CD4-positive, CD25-positive, alpha-beta regulatory T cell (primary cell): ENCODE results near the gene CACNA1B. TPM values are rescaled to one million over a fixed set of nuclear protein-coding genes. Genes with fewer than 3 reads are reported as not detected.
A peak's percentile ranks its signal among the peaks of the same experiment; 100 is the strongest.

Source experiments
- ATAC-seq, 2 donors: fragments of 150-1000 bp; cut with Tn5 transposase; one replicate each; pipeline ENCODE4 v1.10.0; 2021; ENCODE audit warnings: low read depth in 2 of 2, moderate number of reproducible peaks in 2 of 2, moderate library complexity in 1 of 2
- DNase-seq, 3 donors: peaks; one replicate each; pipeline versions ENCODE4 v3.0.0 to v3.0.0-alpha.2; 2012 to 2022; ENCODE audit warnings: mixed read lengths in 1 of 3
- H3K27ac ChIP-seq: one replicate; pipeline ENCODE4 v1.7.0; 2013; ENCODE audit warnings: mild to moderate bottlenecking, low read length; ENCODE audit not compliant: insufficient read depth, poor library complexity, severe bottlenecking
- H3K27me3 ChIP-seq: one replicate; pipeline ENCODE4 v1.7.0; 2013; ENCODE audit warnings: low read length; ENCODE audit not compliant: control insufficient read depth, insufficient read depth
- H3K36me3 ChIP-seq: one replicate; pipeline ENCODE4 v1.7.0; 2013; ENCODE audit warnings: mild to moderate bottlenecking, low read length, moderate library complexity; ENCODE audit not compliant: control insufficient read depth, insufficient read depth
- H3K4me1 ChIP-seq: 2 replicates; pipeline ENCODE4 v1.7.0; 2013; ENCODE audit warnings: mild to moderate bottlenecking, low read length; ENCODE audit not compliant: insufficient read depth, control insufficient read depth, poor library complexity, severe bottlenecking
- H3K4me3 ChIP-seq: one replicate; pipeline ENCODE4 v1.7.0; 2013; ENCODE audit warnings: low read depth, mild to moderate bottlenecking, low read length, moderate library complexity
- H3K9me3 ChIP-seq, 2 experiments: 1 replicate in 1 of 2; 2 replicates in 1 of 2; pipeline ENCODE4 v1.7.0; 2013; ENCODE audit warnings: low read length in 2 of 2, mild to moderate bottlenecking in 1 of 2, moderate library complexity in 1 of 2; ENCODE audit not compliant: control insufficient read depth in 2 of 2
- H3K27ac Mint-ChIP-seq, 3 donors: one replicate each; pipeline ENCODE4 v1.8.0; 2020 to 2022; ENCODE audit warnings: mild to moderate bottlenecking in 3 of 3, mixed read lengths in 3 of 3, moderate library complexity in 2 of 3
- H3K27me3 Mint-ChIP-seq: one replicate; pipeline ENCODE4 v1.8.0; 2022; ENCODE audit warnings: mild to moderate bottlenecking, mixed read lengths
- H3K36me3 Mint-ChIP-seq: one replicate; pipeline ENCODE4 v1.8.0; 2020; ENCODE audit warnings: mixed read lengths
- H3K4me1 Mint-ChIP-seq, 4 donors: one replicate each; pipeline ENCODE4 v1.8.0; 2020 to 2022; ENCODE audit warnings: mixed read lengths in 4 of 4, mild to moderate bottlenecking in 1 of 4
- H3K4me3 Mint-ChIP-seq, 4 donors: one replicate each; pipeline ENCODE4 v1.8.0; 2020 to 2022; ENCODE audit warnings: mild to moderate bottlenecking in 4 of 4, mixed read lengths in 4 of 4, moderate library complexity in 3 of 4
- H3K9me3 Mint-ChIP-seq, 7 donors: one replicate each; pipeline ENCODE4 v1.8.0; 2020 to 2022; ENCODE audit warnings: mixed read lengths in 7 of 7, mild to moderate bottlenecking in 3 of 7, moderate library complexity in 2 of 7
- polyA plus RNA-seq, 4 donors: library from polyadenylated mRNA; unstranded; fragments of 300-500 nt; fragmentation: Illumina TruSeq; gene quantifications; one replicate each; pipeline ENCODE4 v1.2.3, GENCODE V29; 2021
- total RNA-seq: library from RNA; stranded (reverse); gene quantifications from one replicate; pipeline ENCODE4 v1.2.3, GENCODE V29; 2022

CACNA1B gene
- total and polyA plus RNA-seq, 5 donors from 2014 or later = not detected

- H3K9me3 Mint-ChIP-seq = peaks cover 0 to 6% (median 1%) of the 10 kb centered on the region in 7 donors
- ATAC-seq (no peak), DNase-seq (no peak)
- Histone ChIP-seq H3K4me3 (no peak overlapping the region), H3K27ac (no peak overlapping the region), H3K36me3 (no peaks in the 10 kb centered on the region), H3K27me3 (no peaks in the 10 kb centered on the region), H3K4me1 (no peaks in the 10 kb centered on the region), H3K9me3 (no peaks in the 10 kb centered on the region)
- H3K4me1 Mint-ChIP-seq = peaks cover 0 to 4% (median 0%) of the 10 kb centered on the region in 4 donors
- no peaks in the 10 kb centered on the region for H3K36me3 Mint-ChIP-seq
- H3K27ac Mint-ChIP-seq = no peak overlapping the region
- no peak overlapping the region for H3K4me3 Mint-ChIP-seq
- H3K27me3 Mint-ChIP-seq = peaks cover 30% of the 10 kb centered on the region
These were observed 4.2 kb upstream of the CACNA1B start for GRCh38 chr9:137873408-137873807.

GRCh38 chr9:137873858-137874362 lies 3.7 kb upstream of the CACNA1B start:
- Mint-ChIP-seq H3K27me3 (peaks cover 30% of the 10 kb centered on the region), H3K4me1 (peaks cover 0 to 4% (median 0%) of the 10 kb centered on the region in 4 donors), H3K27ac (no peak overlapping the region), H3K4me3 (no peak overlapping the region), H3K36me3 (no peaks in the 10 kb centered on the region), H3K9me3 (peaks cover 0 to 6% (median 0%) of the 10 kb centered on the region in 7 donors)
- no peaks in the 10 kb centered on the region for H3K4me1 ChIP-seq
- no peak for DNase-seq
- H3K36me3 ChIP-seq = no peaks in the 10 kb centered on the region
- H3K27me3 ChIP-seq = no peaks in the 10 kb centered on the region
- no peaks in the 10 kb centered on the region for H3K9me3 ChIP-seq
- ATAC-seq = no peak
- H3K27ac ChIP-seq = no peak overlapping the region
- no peak overlapping the region for H3K4me3 ChIP-seq

- H3K9me3 ChIP-seq = no peaks in the 10 kb centered on the region
- no peak overlapping the region for H3K27ac ChIP-seq
- Mint-ChIP-seq H3K4me3 (no peak overlapping the region), H3K4me1 (peaks cover 0 to 8% (median 0%) of the 10 kb centered on the region in 4 donors), H3K9me3 (peaks cover 0 to 6% (median 0%) of the 10 kb centered on the region in 7 donors), H3K36me3 (no peaks in the 10 kb centered on the region), H3K27me3 (peaks cover 29% of the 10 kb centered on the region), H3K27ac (no peak overlapping the region)
- no peak for DNase-seq
- no peak overlapping the region for H3K4me3 ChIP-seq
- no peak for ATAC-seq
- no peaks in the 10 kb centered on the region for H3K36me3 ChIP-seq
- no peaks in the 10 kb centered on the region for H3K4me1 ChIP-seq
- H3K27me3 ChIP-seq = no peaks in the 10 kb centered on the region
These were observed 2.2 kb upstream of the CACNA1B start for GRCh38 chr9:137875354-137875753.

GRCh38 chr9:137875846-137876245 lies 1.7 kb upstream of the CACNA1B start:
- H3K9me3 ChIP-seq = no peaks in the 10 kb centered on the region
- Mint-ChIP-seq H3K27me3 (peaks cover 25% of the 10 kb centered on the region), H3K4me1 (peaks cover 0 to 8% (median 0%) of the 10 kb centered on the region in 4 donors), H3K27ac (peak overlapping the region in 1 of 3 donors; percentile 77), H3K36me3 (no peaks in the 10 kb centered on the region), H3K9me3 (peaks cover 0 to 6% (median 0%) of the 10 kb centered on the region in 7 donors), H3K4me3 (no peak overlapping the region)
- H3K27ac ChIP-seq = no peak overlapping the region
- no peaks in the 10 kb centered on the region for H3K27me3 ChIP-seq
- H3K4me3 ChIP-seq = no peak overlapping the region
- DNase-seq = no peak
- no peak for ATAC-seq
- no peaks in the 10 kb centered on the region for H3K4me1 ChIP-seq
- no peaks in the 10 kb centered on the region for H3K36me3 ChIP-seq

GRCh38 chr9:137876269-137876668 lies 1.3 kb upstream of the CACNA1B start:
- Histone ChIP-seq H3K4me3 (no peak overlapping the region), H3K4me1 (no peaks in the 10 kb centered on the region), H3K9me3 (no peaks in the 10 kb centered on the region), H3K36me3 (no peaks in the 10 kb centered on the region), H3K27ac (no peak overlapping the region), H3K27me3 (no peaks in the 10 kb centered on the region)
- DNase-seq (no peak), ATAC-seq (no peak)
- peak overlapping the region in 2 of 4 donors; percentile 46 to 53 for H3K4me3 Mint-ChIP-seq
- H3K36me3 Mint-ChIP-seq = no peaks in the 10 kb centered on the region
- peak overlapping the region in 1 of 3 donors; percentile 77 for H3K27ac Mint-ChIP-seq
- peaks cover 0 to 8% (median 0%) of the 10 kb centered on the region in 4 donors for H3K4me1 Mint-ChIP-seq
- peaks cover 21% of the 10 kb centered on the region for H3K27me3 Mint-ChIP-seq
- peaks cover 0 to 6% (median 0%) of the 10 kb centered on the region in 7 donors for H3K9me3 Mint-ChIP-seq

- DNase-seq = no peak
- Histone ChIP-seq H3K9me3 (no peaks in the 10 kb centered on the region), H3K36me3 (no peaks in the 10 kb centered on the region), H3K27ac (no peak overlapping the region), H3K27me3 (no peaks in the 10 kb centered on the region), H3K4me1 (no peaks in the 10 kb centered on the region), H3K4me3 (no peak overlapping the region)
- peaks cover 0 to 5% (median 1%) of the 10 kb centered on the region in 7 donors for H3K9me3 Mint-ChIP-seq
- H3K27me3 Mint-ChIP-seq = peaks cover 15% of the 10 kb centered on the region
- no peak for ATAC-seq
- peaks cover 0 to 8% (median 0%) of the 10 kb centered on the region in 4 donors for H3K4me1 Mint-ChIP-seq
- no peak overlapping the region for H3K27ac Mint-ChIP-seq
- H3K36me3 Mint-ChIP-seq = no peaks in the 10 kb centered on the region
- H3K4me3 Mint-ChIP-seq = peak overlapping the region in 3 of 4 donors; percentile 27 to 53 (median 46)
These were observed 698 bp upstream of the CACNA1B start for GRCh38 chr9:137876781-137877386.

- Histone ChIP-seq H3K27ac (no peak overlapping the region), H3K4me3 (no peak overlapping the region), H3K9me3 (no peaks in the 10 kb centered on the region), H3K4me1 (no peaks in the 10 kb centered on the region), H3K27me3 (no peaks in the 10 kb centered on the region), H3K36me3 (no peaks in the 10 kb centered on the region)
- Mint-ChIP-seq H3K27me3 (peaks cover 11% of the 10 kb centered on the region), H3K27ac (no peak overlapping the region), H3K4me3 (no peak overlapping the region), H3K9me3 (peaks cover 0 to 5% (median 1%) of the 10 kb centered on the region in 7 donors), H3K36me3 (no peaks in the 10 kb centered on the region), H3K4me1 (peaks cover 0 to 8% (median 0%) of the 10 kb centered on the region in 4 donors)
- DNase-seq (peak in 2 of 3 donors; percentile 4 to 22), ATAC-seq (no peak)
These were observed 762 bp downstream of the CACNA1B start for GRCh38 chr9:137878146-137878941.
